HCT116 (cell line): ENCODE results near the gene SBF2. TPM values are rescaled to one million over a fixed set of nuclear protein-coding genes. Genes with fewer than 3 reads are reported as not detected.

ENCODE experiments used
- ATAC-seq: fragments of 200-7000 bp; cut with Tn5 transposase; 2 replicates; pipeline ENCODE4 v1.9.1; 2020; ENCODE audit warnings: mild to moderate bottlenecking, moderate library complexity
- BruUV-seq: library from RNA; stranded (reverse); fragments of 400-500 nt; replicated peaks from 2 replicates; lab custom pipeline; 2021; lab: Mats Ljungman, UMichigan
- CTCF ChIA-PET: fragments of 300-600 bp; sonication (Branson Sonifier 250); formaldehyde crosslinking; loops from one replicate; lab custom pipeline; 2021; ENCODE audit warnings: antibody characterized with exemption; lab: Charles Lee
- POLR2A ChIA-PET: fragments of 300-600, 350-600 bp; sonication (Branson Sonifier 250); formaldehyde crosslinking; loops from one replicate; lab custom pipeline; 2021; ENCODE audit warnings: antibody characterized with exemption; lab: Charles Lee
- RAD21 ChIA-PET, 2 experiments: fragments of 300-600 bp; sonication (Branson Sonifier 250); formaldehyde crosslinking; loops; one replicate each; lab custom pipeline; 2023; ENCODE audit warnings: low total read pairs in 2 of 2; ENCODE audit not compliant: uncharacterized antibody in 2 of 2, unreplicated experiment in 2 of 2, low non-redundant PET in 1 of 2; lab: Charles Lee
- DNase-seq: peaks from one replicate; pipeline ENCODE4 v3.0.0-alpha.2; 2010; ENCODE audit warnings: low read depth, low spot score
- H2AFZ ChIP-seq: fragments of 200-600 bp; shearing (Covaris generic), sonication (generic); 2 replicates; pipeline ENCODE4 v1.6.1; 2017; ENCODE audit warnings: low read depth, mixed run types, mixed read lengths, antibody characterized with exemption, low read length; ENCODE audit not compliant: poor library complexity, severe bottlenecking
- H3K27ac ChIP-seq: 2 replicates; pipeline ENCODE4 v1.5.1; 2012; ENCODE audit warnings: low read depth, low read length
- H3K27me3 ChIP-seq: fragments of 200-600 bp; sonication (generic); 2 replicates; pipeline ENCODE4 v1.6.1; 2016; ENCODE audit warnings: mixed run types, low read length, mixed read lengths; ENCODE audit not compliant: insufficient read depth
- H3K36me3 ChIP-seq, 2 experiments: fragments of 200-500 bp in 1 of 2; fragments of 200-600 bp in 1 of 2; sonication (Bioruptor generic) in 1 of 2; sonication (generic) in 1 of 2; 2 replicates each; pipeline versions ENCODE4 v1.5.1 to v1.6.1; 2014 to 2016; ENCODE audit warnings: low read length in 2 of 2, inconsistent platforms in 1 of 2, mixed read lengths in 1 of 2, mixed run types in 1 of 2; ENCODE audit not compliant: insufficient read depth in 2 of 2, control insufficient read depth in 1 of 2
- H3K4me1 ChIP-seq, 2 experiments: fragments of 200-600 bp in 1 of 2; sonication (generic) in 1 of 2; 2 replicates each; pipeline versions ENCODE4 v1.5.1 to v1.6.1; 2012 to 2017; ENCODE audit warnings: low read length in 2 of 2, inconsistent platforms in 1 of 2, mild to moderate bottlenecking in 1 of 2, mixed read lengths in 1 of 2, mixed run types in 1 of 2, moderate library complexity in 1 of 2; ENCODE audit not compliant: insufficient read depth in 2 of 2, control insufficient read depth in 1 of 2
- H3K4me2 ChIP-seq: fragments of 200-600 bp; sonication (generic); 2 replicates; pipeline ENCODE4 v1.6.1; 2017; ENCODE audit warnings: mixed run types, low read length, mixed read lengths
- H3K4me3 ChIP-seq, 2 experiments: fragments of 200-600 bp in 1 of 2; sonication (generic) in 1 of 2; replicated peaks in 1 of 2; 2 replicates each; pipeline ENCODE4 v1.5.1; 2011 to 2016; ENCODE audit warnings: low read length in 2 of 2, control low read depth in 1 of 2, low read depth in 1 of 2, mild to moderate bottlenecking in 1 of 2, mixed read lengths in 1 of 2, mixed run types in 1 of 2
- H3K79me2 ChIP-seq: fragments of 200-600 bp; sonication (generic); 2 replicates; pipeline ENCODE4 v1.6.1; 2017; ENCODE audit warnings: mild to moderate bottlenecking, mixed run types, low read length, moderate library complexity, mixed read lengths; ENCODE audit not compliant: insufficient read depth
- H3K9ac ChIP-seq: fragments of 200-600 bp; sonication (generic); 2 replicates; pipeline ENCODE4 v1.6.1; 2016; ENCODE audit warnings: low read length, mixed read lengths
- H3K9me2 ChIP-seq: fragments of 200-600 bp; sonication (generic), shearing (Covaris generic); 2 replicates; pipeline ENCODE4 v1.6.1; 2017; ENCODE audit warnings: mixed run types, mild to moderate bottlenecking, moderate library complexity; ENCODE audit not compliant: insufficient read depth
- H3K9me3 ChIP-seq, 2 experiments: fragments of 200-500 bp in 1 of 2; fragments of 200-600 bp in 1 of 2; sonication (Bioruptor generic) in 1 of 2; sonication (generic) in 1 of 2; 2 replicates each; pipeline ENCODE4 v1.6.1; 2014 to 2017; ENCODE audit warnings: low read length in 2 of 2, mixed read lengths in 2 of 2, inconsistent platforms in 1 of 2, low read depth in 1 of 2, mild to moderate bottlenecking in 1 of 2, mixed run types in 1 of 2, moderate library complexity in 1 of 2; ENCODE audit not compliant: control insufficient read depth in 1 of 2, insufficient read depth in 1 of 2
- H4K20me1 ChIP-seq: fragments of 200-600 bp; sonication (generic), shearing (Covaris generic); 2 replicates; pipeline ENCODE4 v1.6.1; 2017; ENCODE audit warnings: mixed run types, mild to moderate bottlenecking, moderate library complexity; ENCODE audit not compliant: insufficient read depth
- CBX3 ChIP-seq: IDR thresholded peaks from 2 replicates; pipeline ENCODE4 v1.6.1; 2012; ENCODE audit warnings: low read depth
- ELF1 ChIP-seq: IDR thresholded peaks from 2 replicates; pipeline ENCODE4 v1.6.1; 2012; ENCODE audit warnings: low read depth, borderline replicate concordance
- EZH2 ChIP-seq: fragments of 200-600 bp; sonication (generic); IDR thresholded peaks from 2 replicates; pipeline ENCODE4 v1.6.1; 2017; ENCODE audit warnings: antibody characterized with exemption, mixed run types
- FOSL1 ChIP-seq: IDR thresholded peaks from 2 replicates; pipeline ENCODE4 v1.6.1; 2012; ENCODE audit warnings: low read depth
- JUND ChIP-seq: IDR thresholded peaks from 2 replicates; pipeline ENCODE4 v1.6.1; 2012
- MAX ChIP-seq: IDR thresholded peaks from 2 replicates; pipeline ENCODE4 v1.6.1; 2012
- POLR2A ChIP-seq: IDR thresholded peaks from 2 replicates; pipeline ENCODE4 v1.7.0; 2011; ENCODE audit warnings: borderline replicate concordance; ENCODE audit not compliant: insufficient read depth, insufficient read length; ENCODE audit errors: extremely low read depth
- POLR2AphosphoS5 ChIP-seq: IDR thresholded peaks from 2 replicates; pipeline ENCODE4 v1.6.1; 2011; ENCODE audit warnings: mild to moderate bottlenecking, low read depth, low read length, moderate library complexity
- RAD21 ChIP-seq: IDR thresholded peaks from 2 replicates; pipeline ENCODE4 v1.6.1; 2012; ENCODE audit warnings: low read depth, mild to moderate bottlenecking
- REST ChIP-seq: IDR thresholded peaks from 2 replicates; pipeline ENCODE4 v1.6.1; 2012; ENCODE audit warnings: low read depth
- SIN3A ChIP-seq: IDR thresholded peaks from 2 replicates; pipeline ENCODE4 v1.6.1; 2012; ENCODE audit warnings: low read depth
- SRF ChIP-seq: IDR thresholded peaks from 2 replicates; pipeline ENCODE4 v1.6.1; 2012; ENCODE audit warnings: low read depth
- YY1 ChIP-seq: IDR thresholded peaks from 2 replicates; pipeline ENCODE4 v1.6.1; 2011; ENCODE audit warnings: low read length, low read depth, moderate library complexity, mild to moderate bottlenecking; ENCODE audit not compliant: insufficient replicate concordance; ENCODE audit errors: extremely low read depth
- ZFX ChIP-seq: fragments of 450-650 bp; IDR thresholded peaks from 2 replicates; pipeline ENCODE4 v1.6.1; 2017
- ZNF274 ChIP-seq: fragments of 200-500 bp; sonication (Bioruptor generic); IDR thresholded peaks from 2 replicates; pipeline ENCODE4 v1.6.1; 2014; ENCODE audit warnings: mild to moderate bottlenecking, low read depth, low read length, inconsistent platforms
- intact Hi-C: fragments of 100-400 bp; cut with micrococcal nuclease; formaldehyde crosslinking; loops from 2 replicates; pipeline ENCODE4 v1.10.0; 2022
- total RNA-seq: library from RNA; stranded (reverse); gene quantifications from one replicate; pipeline ENCODE4 v1.2.1, GENCODE V29; 2021; ENCODE audit not compliant: unreplicated experiment
- TF ChIP-seq, protein P1 (sequence below): IDR thresholded peaks from 2 replicates; pipeline ENCODE4 v1.6.1; 2011; ENCODE audit warnings: mild to moderate bottlenecking, low read length, moderate library complexity; ENCODE audit not compliant: insufficient replicate concordance; ENCODE audit errors: extremely low read depth
- TF ChIP-seq, protein P2 (sequence below): IDR thresholded peaks from 2 replicates; pipeline ENCODE4 v1.6.1; 2012

Gene SBF2
- total RNA-seq, 1 experiment from 2014 or later: 35.0 TPM

DNA sequence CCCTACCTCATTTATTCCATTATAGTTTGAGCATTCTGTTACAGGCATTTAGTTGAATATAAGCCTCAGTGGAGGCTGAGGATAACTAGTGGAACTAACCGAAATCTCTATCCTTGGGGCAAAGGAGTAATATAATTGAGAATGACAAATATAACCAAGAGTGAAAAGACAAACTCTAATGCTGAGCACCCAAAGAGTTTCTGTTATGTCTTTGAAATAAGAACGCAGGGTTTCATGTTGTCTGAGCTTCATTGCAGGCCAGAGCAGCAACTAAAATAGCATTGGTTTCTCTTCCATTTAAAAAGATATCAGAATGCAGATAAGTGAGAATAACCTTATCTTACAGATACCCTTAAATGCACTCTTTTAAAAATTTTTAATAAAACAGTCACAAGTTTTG lies 131.8 kb downstream of the SBF2 start (continued):
- TF ChIP-seq FOSL1: no peak
- TF ChIP-seq, protein P1, sequence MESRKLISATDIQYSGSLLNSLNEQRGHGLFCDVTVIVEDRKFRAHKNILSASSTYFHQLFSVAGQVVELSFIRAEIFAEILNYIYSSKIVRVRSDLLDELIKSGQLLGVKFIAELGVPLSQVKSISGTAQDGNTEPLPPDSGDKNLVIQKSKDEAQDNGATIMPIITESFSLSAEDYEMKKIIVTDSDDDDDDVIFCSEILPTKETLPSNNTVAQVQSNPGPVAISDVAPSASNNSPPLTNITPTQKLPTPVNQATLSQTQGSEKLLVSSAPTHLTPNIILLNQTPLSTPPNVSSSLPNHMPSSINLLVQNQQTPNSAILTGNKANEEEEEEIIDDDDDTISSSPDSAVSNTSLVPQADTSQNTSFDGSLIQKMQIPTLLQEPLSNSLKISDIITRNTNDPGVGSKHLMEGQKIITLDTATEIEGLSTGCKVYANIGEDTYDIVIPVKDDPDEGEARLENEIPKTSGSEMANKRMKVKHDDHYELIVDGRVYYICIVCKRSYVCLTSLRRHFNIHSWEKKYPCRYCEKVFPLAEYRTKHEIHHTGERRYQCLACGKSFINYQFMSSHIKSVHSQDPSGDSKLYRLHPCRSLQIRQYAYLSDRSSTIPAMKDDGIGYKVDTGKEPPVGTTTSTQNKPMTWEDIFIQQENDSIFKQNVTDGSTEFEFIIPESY: no peak

- CTCF ChIA-PET: no interaction called here
- no peak overlapping the region for H3K4me2 ChIP-seq
- peaks cover 0 to 11% of the 10 kb centered on the region in 2 experiments; a peak in 2 of 4 replicates for H3K4me1 ChIP-seq
- intact Hi-C loops: no loop called here
- BruUV-seq: no TSS peak
- POLR2A ChIA-PET: no interaction called here
- DNase-seq (no peak), ATAC-seq (no peak)
- no peaks in the 10 kb centered on the region for H3K9me3 ChIP-seq
- no peak overlapping the region for H3K4me3 ChIP-seq
- no peaks in the 10 kb centered on the region for H3K27me3 ChIP-seq
- no peak overlapping the region for H3K9ac ChIP-seq
- peaks cover 18% of the 10 kb centered on the region for H3K79me2 ChIP-seq
- no peak overlapping the region for H3K27ac ChIP-seq
- no peaks in the 10 kb centered on the region for H3K36me3 ChIP-seq
- H4K20me1 ChIP-seq: no peaks in the 10 kb centered on the region
- no peaks in the 10 kb centered on the region for H3K9me2 ChIP-seq
- H2AFZ ChIP-seq: no peak overlapping the region
- RAD21 ChIA-PET: no interaction called here
- TF ChIP-seq POLR2AphosphoS5: no peak
- no peak for TF ChIP-seq FOSL1
- TF ChIP-seq CBX3: no peak
- TF ChIP-seq SIN3A: no peak
- no peak for TF ChIP-seq YY1
- TF ChIP-seq, protein P1: no peak
- no peak for TF ChIP-seq SRF
- no peak for TF ChIP-seq ZNF274
- TF ChIP-seq JUND: no peak
- no peak for TF ChIP-seq RAD21
- TF ChIP-seq ZFX: no peak
- TF ChIP-seq MAX: no peak
- TF ChIP-seq ELF1: no peak
- TF ChIP-seq, protein P2, sequence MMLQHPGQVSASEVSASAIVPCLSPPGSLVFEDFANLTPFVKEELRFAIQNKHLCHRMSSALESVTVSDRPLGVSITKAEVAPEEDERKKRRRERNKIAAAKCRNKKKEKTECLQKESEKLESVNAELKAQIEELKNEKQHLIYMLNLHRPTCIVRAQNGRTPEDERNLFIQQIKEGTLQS: no peak
- no peak for TF ChIP-seq POLR2A
- no peak for TF ChIP-seq REST
- no peak for TF ChIP-seq EZH2
These were observed 133.7 kb downstream of the SBF2 start for GRCh38 chr11:10160350-10160749.
